Spinal cord (tissue), 10 donors: Measurements from ENCODE around the gene ASCL1. TPM values are rescaled to one million over a fixed set of nuclear protein-coding genes. Genes with fewer than 3 reads are reported as not detected.

ENCODE experiments used
- DNase-seq, 6 donors: peaks; one replicate each; pipeline versions ENCODE4 v3.0.0 to v3.0.0-alpha.2; 2013 to 2015; ENCODE audit warnings: low spot score in 6 of 6, low read depth in 4 of 6
- H3K27ac ChIP-seq: one replicate; pipeline ENCODE4 v1.5.1; 2013; ENCODE audit warnings: low read depth, low read length, control low read depth
- H3K27me3 ChIP-seq: one replicate; pipeline ENCODE4 v1.6.1; 2013; ENCODE audit warnings: low read length; ENCODE audit not compliant: control insufficient read depth, insufficient read depth
- H3K36me3 ChIP-seq: one replicate; pipeline ENCODE4 v1.6.1; 2013; ENCODE audit warnings: low read length; ENCODE audit not compliant: control insufficient read depth, insufficient read depth
- H3K4me1 ChIP-seq: one replicate; pipeline ENCODE4 v1.6.1; 2013; ENCODE audit warnings: low read length; ENCODE audit not compliant: control insufficient read depth, insufficient read depth
- H3K4me3 ChIP-seq: one replicate; pipeline ENCODE4 v1.5.1; 2013; ENCODE audit warnings: low read depth, low read length, control low read depth
- H3K9me3 ChIP-seq: one replicate; pipeline ENCODE4 v1.6.1; 2013; ENCODE audit warnings: low read length; ENCODE audit not compliant: control insufficient read depth, insufficient read depth
- WGBS: methylation state at CpG from one replicate; pipeline ENCODE4 v1.1.5; 2013; ENCODE audit warnings: missing lambda C conversion rate; ENCODE audit not compliant: insufficient coverage; 5-methylcytosine and 5-hydroxymethylcytosine counted together
- polyA plus RNA-seq, 2 donors: library from polyadenylated mRNA; unstranded; fragments of 120-200 nt; gene quantifications; one replicate each; pipeline ENCODE4 v1.2.1, GENCODE V29; 2013; ENCODE audit not compliant: insufficient read length in 2 of 2
- total RNA-seq, 2 donors: library from RNA; depleted of rRNA in 1 of 2; stranded (reverse); fragments of 120-200 nt in 1 of 2; fragments of >200 nt in 1 of 2; gene quantifications; one replicate each; pipeline versions ENCODE4 v1.2.3 to v1.2.4, GENCODE V29; 2013 to 2014
- donor health status: healthy.

Gene ASCL1
- total and polyA plus RNA-seq, 4 donors, result 7.6 to 46.1 (median 23.7) TPM

DNA sequence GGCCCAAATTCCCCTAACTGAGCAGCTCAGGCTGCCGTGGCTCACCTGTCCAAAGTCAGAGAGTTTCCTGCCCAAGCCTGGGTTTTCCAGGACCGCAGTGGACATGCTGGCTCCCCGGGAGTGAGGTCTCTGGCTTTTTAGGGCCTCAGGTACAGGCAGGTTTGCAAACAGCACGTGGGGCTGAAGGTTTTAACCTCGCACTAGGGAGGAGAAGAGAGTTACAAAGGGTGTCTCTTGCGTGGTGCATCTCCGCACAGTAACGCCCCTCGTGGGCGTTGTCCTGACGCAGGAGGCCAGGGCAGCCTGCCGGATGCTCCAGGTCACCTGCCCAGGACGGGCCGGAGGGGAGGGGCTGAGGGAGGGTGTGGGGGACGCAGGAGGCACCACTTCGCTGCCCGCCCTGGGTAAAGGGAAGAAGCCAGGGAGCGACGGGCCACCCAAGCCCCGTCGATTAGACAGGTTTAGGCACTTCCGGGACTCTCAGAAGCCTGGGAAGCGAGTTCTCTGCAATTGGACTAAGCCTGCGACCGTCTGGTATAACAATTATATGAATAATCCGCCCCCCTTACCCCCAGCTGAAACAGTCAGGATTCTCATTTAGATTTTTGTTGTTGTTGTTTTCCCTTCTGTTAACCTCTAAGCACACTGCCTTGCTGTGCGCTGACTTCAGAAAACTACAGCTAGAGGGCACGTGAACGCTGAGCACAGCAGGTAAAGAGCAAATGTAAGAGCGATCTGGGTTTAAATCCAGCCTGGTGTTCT is 40.3 kb upstream of the ASCL1 start, which contains the start of gene PAH:
TSS of gene PAH (minus strand) at position 219 of the 762 bp plus-strand sequence. CDS start at position 105, 114 bp downstream.
- H3K27me3 ChIP-seq, result no peaks in the 10 kb centered on the region
- H3K27ac ChIP-seq, result no peak within 1 kb of the TSS
- peak in 4 of 6 donors; percentile 2 to 84 (median 18) for DNase-seq
- peak within 1 kb of the TSS; percentile 2 for H3K4me3 ChIP-seq
- no peaks in the 10 kb centered on the region for H3K9me3 ChIP-seq
- no peaks in the 10 kb centered on the region for H3K36me3 ChIP-seq
- WGBS, result 14% methylated on average over 25 of the region's 30 CpGs
- peaks cover 7% of the 10 kb centered on the region for H3K4me1 ChIP-seq

DNA sequence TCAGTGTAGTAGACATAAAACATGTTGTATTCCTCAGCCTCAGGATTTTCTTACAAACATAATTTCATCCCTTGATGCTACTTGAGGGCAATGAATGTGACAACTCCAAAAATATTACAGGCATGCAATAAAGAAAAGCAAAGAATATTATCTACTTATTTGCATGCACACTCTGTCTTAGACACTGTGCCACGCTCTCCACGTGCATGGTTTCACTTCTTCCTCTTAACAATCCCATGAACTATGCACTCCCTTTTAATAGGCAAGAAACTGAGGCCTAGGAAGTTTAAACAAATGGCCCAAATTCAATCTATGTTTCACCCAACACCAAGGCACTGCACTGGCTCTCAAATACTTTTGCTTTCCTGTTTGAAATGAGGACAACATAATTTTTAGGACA is 38.6 kb upstream of the ASCL1 start:
- Histone ChIP-seq H3K9me3 (no peaks in the 10 kb centered on the region), H3K4me3 (no peak overlapping the region), H3K27me3 (no peaks in the 10 kb centered on the region), H3K36me3 (no peaks in the 10 kb centered on the region), H3K4me1 (peaks cover 7% of the 10 kb centered on the region), H3K27ac (no peak overlapping the region)
- DNase-seq, result no peak
- WGBS, result 67% methylated on average over 2 of the region's 2 CpGs

DNA sequence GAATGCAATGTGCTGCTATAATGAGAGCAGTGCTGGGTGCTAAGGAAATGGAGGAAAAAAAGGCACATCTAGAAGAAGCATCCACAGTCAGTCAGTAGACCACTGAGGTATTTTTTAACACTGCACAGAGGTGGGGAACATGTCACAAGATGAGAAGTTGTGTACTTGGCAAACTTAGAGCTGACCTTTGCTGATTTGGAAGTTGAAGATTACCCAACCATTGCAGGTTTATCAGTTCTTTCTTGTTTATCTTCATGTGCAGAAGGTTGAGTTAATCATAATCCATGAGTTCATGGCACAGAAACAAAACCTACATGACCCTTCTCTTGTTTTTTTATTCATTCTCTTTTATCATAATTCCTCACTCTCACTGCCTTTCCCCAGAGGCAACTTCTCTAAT is 37.2 kb upstream of the ASCL1 start:
- DNase-seq, result no peak
- no peaks in the 10 kb centered on the region for H3K27me3 ChIP-seq
- no peaks in the 10 kb centered on the region for H3K36me3 ChIP-seq
- H3K4me1 ChIP-seq, result peaks cover 7% of the 10 kb centered on the region
- no peaks in the 10 kb centered on the region for H3K9me3 ChIP-seq
- H3K4me3 ChIP-seq, result no peak overlapping the region
- no peak overlapping the region for H3K27ac ChIP-seq

DNA sequence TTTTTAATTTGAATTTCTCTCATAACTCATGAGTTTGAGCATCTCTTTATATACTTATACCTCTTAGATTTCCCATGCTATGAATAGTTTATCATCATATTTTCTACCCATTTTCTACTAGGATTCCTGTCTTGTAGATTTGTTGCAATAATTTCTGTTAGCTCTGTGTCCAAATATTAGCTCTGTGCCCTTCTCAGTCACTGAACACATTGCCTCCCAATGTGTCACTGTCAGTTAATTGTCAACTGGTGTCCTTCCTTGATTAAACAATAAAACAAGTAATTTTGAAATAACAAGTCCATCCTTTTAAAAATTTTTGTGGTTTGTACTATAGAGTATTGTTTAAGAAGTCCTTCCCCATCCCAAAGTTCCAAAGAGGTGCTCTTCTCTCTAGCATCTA is 36.2 kb upstream of the ASCL1 start:
- Histone ChIP-seq H3K27ac (no peak overlapping the region), H3K36me3 (no peaks in the 10 kb centered on the region), H3K9me3 (no peaks in the 10 kb centered on the region), H3K4me1 (peaks cover 7% of the 10 kb centered on the region), H3K27me3 (no peaks in the 10 kb centered on the region), H3K4me3 (no peak overlapping the region)
- no peak for DNase-seq

DNA sequence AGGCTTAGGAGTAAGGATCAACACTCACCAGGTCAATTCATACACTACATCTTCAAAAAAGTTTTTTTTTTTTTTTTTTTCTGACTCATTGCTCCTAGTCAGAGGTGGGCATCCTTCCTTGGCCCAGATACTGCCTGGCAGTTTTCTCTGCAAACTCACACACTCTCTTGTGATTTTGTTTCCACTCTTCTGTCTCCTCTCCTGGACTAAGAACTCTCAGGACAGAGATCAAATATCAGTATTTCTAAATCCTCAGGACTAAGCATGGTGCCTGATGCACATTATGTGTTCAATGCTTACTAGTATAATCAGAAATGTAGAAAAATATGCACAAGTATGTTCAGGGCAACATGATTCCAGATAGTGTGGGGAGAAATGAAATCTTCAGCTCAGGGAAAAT is 30.3 kb upstream of the ASCL1 start:
- Histone ChIP-seq H3K9me3 (no peaks in the 10 kb centered on the region), H3K27ac (no peak overlapping the region), H3K4me3 (no peak overlapping the region), H3K27me3 (no peaks in the 10 kb centered on the region), H3K36me3 (no peaks in the 10 kb centered on the region), H3K4me1 (no peaks in the 10 kb centered on the region)
- DNase-seq, result no peak

DNA sequence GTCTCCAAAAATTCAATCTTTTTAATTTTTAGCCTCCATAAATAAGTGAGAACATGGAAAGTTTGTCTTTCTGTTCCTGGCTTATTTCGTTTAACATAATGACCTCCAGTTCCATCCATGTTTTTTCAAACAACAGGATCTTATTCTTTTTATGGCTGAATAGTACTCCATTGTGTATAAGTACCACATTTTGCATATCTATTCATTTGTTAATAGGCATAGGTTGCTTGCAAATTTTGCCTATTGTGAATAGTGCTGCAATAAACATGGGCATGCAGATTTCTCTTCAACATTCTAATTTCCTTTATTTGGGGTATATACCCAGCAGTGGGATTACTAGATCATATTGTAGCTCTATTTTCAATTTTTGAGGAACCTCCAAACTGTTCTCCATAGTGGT is 24.3 kb upstream of the ASCL1 start:
- Histone ChIP-seq H3K9me3 (no peaks in the 10 kb centered on the region), H3K27me3 (no peaks in the 10 kb centered on the region), H3K27ac (no peak overlapping the region), H3K4me3 (no peak overlapping the region), H3K36me3 (no peaks in the 10 kb centered on the region), H3K4me1 (no peaks in the 10 kb centered on the region)
- DNase-seq, result no peak
- WGBS, result no CpG with 5 or more reads among the region's 1 CpG

DNA sequence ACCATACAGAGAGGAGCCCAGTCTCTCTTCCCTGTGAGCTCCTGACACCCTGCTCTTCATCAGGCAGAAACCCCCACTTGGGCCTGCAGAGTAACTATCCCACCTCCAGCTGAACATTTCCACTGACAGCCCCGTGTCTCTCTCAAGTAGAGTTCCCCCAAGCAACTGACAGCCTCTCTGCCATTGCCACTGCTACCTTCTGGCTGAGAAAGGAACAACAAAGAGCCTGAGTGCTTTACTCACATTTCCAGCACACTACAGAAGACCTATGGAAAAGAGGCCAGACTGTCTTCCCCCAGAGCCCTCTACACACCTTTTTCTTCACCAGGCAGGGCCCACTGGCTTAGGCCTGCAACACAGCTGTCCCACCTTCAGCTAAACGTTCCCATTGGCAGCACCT is 18.4 kb upstream of the ASCL1 start:
- Histone ChIP-seq H3K4me3 (no peak overlapping the region), H3K9me3 (peaks cover 11% of the 10 kb centered on the region), H3K36me3 (no peaks in the 10 kb centered on the region), H3K4me1 (no peaks in the 10 kb centered on the region), H3K27ac (no peak overlapping the region), H3K27me3 (no peaks in the 10 kb centered on the region)
- DNase-seq, result no peak
- 90% methylated on average over 2 of the region's 2 CpGs for WGBS

DNA sequence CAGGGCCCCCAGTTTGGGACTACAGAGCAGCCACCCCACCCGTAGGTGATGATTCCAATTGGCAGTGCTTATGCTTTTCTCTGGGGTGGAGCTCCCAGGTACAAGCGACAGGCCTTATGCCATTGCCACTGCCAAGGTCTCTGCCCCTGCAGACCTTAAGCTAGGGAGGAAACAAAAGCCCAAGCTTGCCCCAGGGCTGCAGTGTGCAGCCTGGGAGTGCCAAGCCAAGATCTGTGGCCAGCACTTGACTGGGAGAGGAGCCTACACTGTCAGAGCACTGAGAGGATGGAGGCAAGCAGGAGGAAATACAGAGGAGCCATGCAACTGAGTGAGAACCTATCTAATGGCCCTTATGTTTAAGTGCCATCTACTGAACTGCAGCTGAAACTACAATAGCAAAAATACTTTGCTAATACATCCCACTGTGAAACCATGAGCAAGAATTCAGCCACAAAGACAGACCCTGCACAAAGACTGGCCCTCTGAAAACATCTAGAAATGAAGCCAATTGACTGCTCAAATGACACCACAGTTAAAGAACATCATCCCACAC is 17.7 kb upstream of the ASCL1 start:
- H3K4me1 ChIP-seq, result no peaks in the 10 kb centered on the region
- 92% methylated on average over 2 of the region's 2 CpGs for WGBS
- H3K36me3 ChIP-seq, result no peaks in the 10 kb centered on the region
- no peak for DNase-seq
- no peak overlapping the region for H3K4me3 ChIP-seq
- peaks cover 11% of the 10 kb centered on the region for H3K9me3 ChIP-seq
- H3K27me3 ChIP-seq, result no peaks in the 10 kb centered on the region
- no peak overlapping the region for H3K27ac ChIP-seq

DNA sequence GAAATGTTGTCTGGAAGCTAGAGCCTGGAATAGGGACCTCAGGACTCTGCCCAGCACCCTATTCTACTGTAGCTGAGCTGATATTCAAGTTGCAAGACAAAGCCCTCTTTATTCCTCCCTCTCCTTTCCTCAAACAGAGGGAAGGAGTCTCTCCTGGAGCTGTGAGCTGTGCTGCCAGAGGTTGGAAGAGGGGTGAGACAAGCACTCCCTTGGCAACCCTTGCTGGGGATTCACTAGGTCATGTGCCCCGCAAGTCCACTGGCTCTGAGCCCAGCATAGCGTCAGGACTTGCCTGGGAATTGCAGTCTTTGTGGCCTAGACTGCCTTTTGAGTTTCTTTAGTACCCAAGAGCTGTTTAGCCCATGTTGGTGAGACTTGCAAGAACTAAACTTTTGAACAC is 11.4 kb upstream of the ASCL1 start:
- Histone ChIP-seq H3K36me3 (no peaks in the 10 kb centered on the region), H3K4me1 (peaks cover 15% of the 10 kb centered on the region), H3K9me3 (peaks cover 6% of the 10 kb centered on the region), H3K27ac (no peak overlapping the region), H3K4me3 (no peak overlapping the region), H3K27me3 (peaks cover 17% of the 10 kb centered on the region)
- 55% methylated on average over 2 of the region's 2 CpGs for WGBS
- no peak for DNase-seq

DNA sequence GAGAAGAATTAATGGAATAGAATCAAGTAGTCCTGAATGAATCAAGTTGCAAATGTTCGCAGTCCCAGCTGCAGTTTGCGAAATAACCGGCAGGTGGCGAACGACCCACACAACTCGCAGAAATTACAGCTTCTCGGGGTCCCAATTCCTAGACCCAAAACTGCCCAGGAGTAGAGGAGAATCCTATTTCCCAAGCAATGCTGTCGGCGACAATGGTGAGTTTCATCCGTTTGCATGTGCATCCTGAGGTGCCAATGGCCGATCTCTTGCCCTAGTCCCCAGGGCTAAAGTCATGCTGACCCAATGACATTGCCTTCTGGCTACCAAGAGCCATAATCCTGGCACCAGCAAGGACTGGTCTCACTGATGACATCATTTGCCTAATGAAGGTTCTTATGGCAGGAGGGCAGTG is 8.5 kb upstream of the ASCL1 start:
- 5% methylated on average over 9 of the region's 11 CpGs for WGBS
- Histone ChIP-seq H3K27ac (no peak overlapping the region), H3K36me3 (no peaks in the 10 kb centered on the region), H3K27me3 (peaks cover 30% of the 10 kb centered on the region), H3K9me3 (no peaks in the 10 kb centered on the region), H3K4me1 (peaks cover 17% of the 10 kb centered on the region), H3K4me3 (no peak overlapping the region)
- DNase-seq, result peak in 3 of 6 donors; percentile 67 to 94 (median 88)
